ENCODE measurements around the gene EDN3.

DNA sequence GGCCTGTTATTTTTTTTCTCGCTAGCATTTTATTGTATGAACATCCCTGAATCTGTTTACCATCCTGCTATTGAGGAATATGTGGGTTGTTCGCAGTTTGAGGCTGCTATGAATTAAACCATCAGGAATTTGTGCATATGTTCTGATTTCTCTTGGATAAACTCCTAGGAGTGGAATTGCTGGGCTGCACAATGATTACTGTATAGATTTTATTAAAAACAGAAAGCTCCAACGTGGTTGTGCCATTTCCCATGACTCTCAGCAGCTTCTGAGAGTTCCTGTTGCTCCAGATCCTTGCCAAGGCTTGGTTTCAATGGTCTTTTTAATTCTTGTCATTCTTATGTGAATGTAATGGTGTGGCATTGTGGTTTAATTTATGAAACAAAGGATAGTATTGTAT, 75.1 kb downstream of the EDN3 start:
- TF ChIP-seq, protein P1, sequence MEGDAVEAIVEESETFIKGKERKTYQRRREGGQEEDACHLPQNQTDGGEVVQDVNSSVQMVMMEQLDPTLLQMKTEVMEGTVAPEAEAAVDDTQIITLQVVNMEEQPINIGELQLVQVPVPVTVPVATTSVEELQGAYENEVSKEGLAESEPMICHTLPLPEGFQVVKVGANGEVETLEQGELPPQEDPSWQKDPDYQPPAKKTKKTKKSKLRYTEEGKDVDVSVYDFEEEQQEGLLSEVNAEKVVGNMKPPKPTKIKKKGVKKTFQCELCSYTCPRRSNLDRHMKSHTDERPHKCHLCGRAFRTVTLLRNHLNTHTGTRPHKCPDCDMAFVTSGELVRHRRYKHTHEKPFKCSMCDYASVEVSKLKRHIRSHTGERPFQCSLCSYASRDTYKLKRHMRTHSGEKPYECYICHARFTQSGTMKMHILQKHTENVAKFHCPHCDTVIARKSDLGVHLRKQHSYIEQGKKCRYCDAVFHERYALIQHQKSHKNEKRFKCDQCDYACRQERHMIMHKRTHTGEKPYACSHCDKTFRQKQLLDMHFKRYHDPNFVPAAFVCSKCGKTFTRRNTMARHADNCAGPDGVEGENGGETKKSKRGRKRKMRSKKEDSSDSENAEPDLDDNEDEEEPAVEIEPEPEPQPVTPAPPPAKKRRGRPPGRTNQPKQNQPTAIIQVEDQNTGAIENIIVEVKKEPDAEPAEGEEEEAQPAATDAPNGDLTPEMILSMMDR (tag by site-specific recombination; IDR thresholded peaks at IDR 0.05): no peak
- TF ChIP-seq KLF7 (tag by site-specific recombination; IDR thresholded peaks at IDR 0.05; ENCODE audit: borderline replicate concordance): no peak
- TF ChIP-seq SP3 (tag by site-specific recombination; IDR thresholded peaks at IDR 0.05): no peak
- TF ChIP-seq ZNF701 (tag by site-specific recombination; IDR thresholded peaks at IDR 0.05): no peak
- no peak for TF ChIP-seq ZFP3 (tag by site-specific recombination; IDR thresholded peaks at IDR 0.05; ENCODE audit: low read depth)
- TF ChIP-seq ZNF175 (tag by site-specific recombination; IDR thresholded peaks at IDR 0.05): no peak
- no peak for TF ChIP-seq ZBTB48 (tag by site-specific recombination; IDR thresholded peaks at IDR 0.05)
- TF ChIP-seq HOXA7 (CRISPR knock-in tag; IDR thresholded peaks at IDR 0.05; ENCODE audit: borderline replicate concordance): no peak
- TF ChIP-seq, protein P2, sequence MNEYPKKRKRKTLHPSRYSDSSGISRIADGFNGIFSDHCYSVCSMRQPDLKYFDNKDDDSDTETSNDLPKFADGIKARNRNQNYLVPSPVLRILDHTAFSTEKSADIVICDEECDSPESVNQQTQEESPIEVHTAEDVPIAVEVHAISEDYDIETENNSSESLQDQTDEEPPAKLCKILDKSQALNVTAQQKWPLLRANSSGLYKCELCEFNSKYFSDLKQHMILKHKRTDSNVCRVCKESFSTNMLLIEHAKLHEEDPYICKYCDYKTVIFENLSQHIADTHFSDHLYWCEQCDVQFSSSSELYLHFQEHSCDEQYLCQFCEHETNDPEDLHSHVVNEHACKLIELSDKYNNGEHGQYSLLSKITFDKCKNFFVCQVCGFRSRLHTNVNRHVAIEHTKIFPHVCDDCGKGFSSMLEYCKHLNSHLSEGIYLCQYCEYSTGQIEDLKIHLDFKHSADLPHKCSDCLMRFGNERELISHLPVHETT (tag by site-specific recombination; IDR thresholded peaks at IDR 0.05): no peak
- TF ChIP-seq, protein P3, sequence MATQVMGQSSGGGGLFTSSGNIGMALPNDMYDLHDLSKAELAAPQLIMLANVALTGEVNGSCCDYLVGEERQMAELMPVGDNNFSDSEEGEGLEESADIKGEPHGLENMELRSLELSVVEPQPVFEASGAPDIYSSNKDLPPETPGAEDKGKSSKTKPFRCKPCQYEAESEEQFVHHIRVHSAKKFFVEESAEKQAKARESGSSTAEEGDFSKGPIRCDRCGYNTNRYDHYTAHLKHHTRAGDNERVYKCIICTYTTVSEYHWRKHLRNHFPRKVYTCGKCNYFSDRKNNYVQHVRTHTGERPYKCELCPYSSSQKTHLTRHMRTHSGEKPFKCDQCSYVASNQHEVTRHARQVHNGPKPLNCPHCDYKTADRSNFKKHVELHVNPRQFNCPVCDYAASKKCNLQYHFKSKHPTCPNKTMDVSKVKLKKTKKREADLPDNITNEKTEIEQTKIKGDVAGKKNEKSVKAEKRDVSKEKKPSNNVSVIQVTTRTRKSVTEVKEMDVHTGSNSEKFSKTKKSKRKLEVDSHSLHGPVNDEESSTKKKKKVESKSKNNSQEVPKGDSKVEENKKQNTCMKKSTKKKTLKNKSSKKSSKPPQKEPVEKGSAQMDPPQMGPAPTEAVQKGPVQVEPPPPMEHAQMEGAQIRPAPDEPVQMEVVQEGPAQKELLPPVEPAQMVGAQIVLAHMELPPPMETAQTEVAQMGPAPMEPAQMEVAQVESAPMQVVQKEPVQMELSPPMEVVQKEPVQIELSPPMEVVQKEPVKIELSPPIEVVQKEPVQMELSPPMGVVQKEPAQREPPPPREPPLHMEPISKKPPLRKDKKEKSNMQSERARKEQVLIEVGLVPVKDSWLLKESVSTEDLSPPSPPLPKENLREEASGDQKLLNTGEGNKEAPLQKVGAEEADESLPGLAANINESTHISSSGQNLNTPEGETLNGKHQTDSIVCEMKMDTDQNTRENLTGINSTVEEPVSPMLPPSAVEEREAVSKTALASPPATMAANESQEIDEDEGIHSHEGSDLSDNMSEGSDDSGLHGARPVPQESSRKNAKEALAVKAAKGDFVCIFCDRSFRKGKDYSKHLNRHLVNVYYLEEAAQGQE (tag by site-specific recombination; IDR thresholded peaks at IDR 0.05): no peak
- TF ChIP-seq ZNF549 (tag by site-specific recombination; IDR thresholded peaks at IDR 0.05): no peak
- TF ChIP-seq, protein P4, sequence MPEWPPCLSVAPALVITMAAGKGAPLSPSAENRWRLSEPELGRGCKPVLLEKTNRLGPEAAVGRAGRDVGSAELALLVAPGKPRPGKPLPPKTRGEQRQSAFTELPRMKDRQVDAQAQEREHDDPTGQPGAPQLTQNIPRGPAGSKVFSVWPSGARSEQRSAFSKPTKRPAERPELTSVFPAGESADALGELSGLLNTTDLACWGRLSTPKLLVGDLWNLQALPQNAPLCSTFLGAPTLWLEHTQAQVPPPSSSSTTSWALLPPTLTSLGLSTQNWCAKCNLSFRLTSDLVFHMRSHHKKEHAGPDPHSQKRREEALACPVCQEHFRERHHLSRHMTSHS (tag by site-specific recombination; IDR thresholded peaks at IDR 0.05): no peak
- TF ChIP-seq ZBTB1 (tag by site-specific recombination; IDR thresholded peaks at IDR 0.05): no peak
- no peak for TF ChIP-seq ZNF555 (tag by site-specific recombination; conservative IDR thresholded peaks at IDR 0.05)

Data from HEK293 (cell line).